ENCODE measurements around the gene RIT1. TPM values are rescaled to one million over a fixed set of nuclear protein-coding genes. Genes with fewer than 3 reads are reported as not detected.

RIT1 gene
- total RNA-seq, 1 donor, result 128 TPM

DNA sequence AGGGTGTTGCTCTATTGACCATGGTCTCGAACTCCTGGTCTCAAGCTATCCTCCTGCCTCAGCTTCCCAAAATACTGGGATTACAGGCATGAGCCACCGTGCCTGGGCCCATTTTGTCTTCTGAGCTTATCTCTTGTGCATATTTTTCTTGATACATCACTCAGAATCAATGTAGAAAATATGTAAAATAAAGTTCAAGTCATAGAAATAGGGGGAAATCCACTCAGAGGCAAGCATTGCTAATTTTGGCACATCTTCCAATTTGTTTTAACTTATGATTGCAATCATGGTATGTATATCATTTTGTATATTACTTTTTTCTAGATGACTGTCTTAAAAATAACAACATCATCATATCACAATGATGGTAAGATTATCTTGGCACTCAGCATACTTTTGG lies 21.6 kb downstream of the RIT1 start:
- H3K4me3 ChIP-seq (ENCODE audit: low read length), result no peak overlapping the region
- no peaks in the 10 kb centered on the region for H3K9me3 ChIP-seq (ENCODE audit: low read depth, low read length)
- H3K4me1 ChIP-seq (ENCODE audit: insufficient read depth, low read length), result peaks cover 14% of the 10 kb centered on the region
- H3K27me3 ChIP-seq (ENCODE audit: insufficient read depth, low read length), result no peaks in the 10 kb centered on the region

DNA sequence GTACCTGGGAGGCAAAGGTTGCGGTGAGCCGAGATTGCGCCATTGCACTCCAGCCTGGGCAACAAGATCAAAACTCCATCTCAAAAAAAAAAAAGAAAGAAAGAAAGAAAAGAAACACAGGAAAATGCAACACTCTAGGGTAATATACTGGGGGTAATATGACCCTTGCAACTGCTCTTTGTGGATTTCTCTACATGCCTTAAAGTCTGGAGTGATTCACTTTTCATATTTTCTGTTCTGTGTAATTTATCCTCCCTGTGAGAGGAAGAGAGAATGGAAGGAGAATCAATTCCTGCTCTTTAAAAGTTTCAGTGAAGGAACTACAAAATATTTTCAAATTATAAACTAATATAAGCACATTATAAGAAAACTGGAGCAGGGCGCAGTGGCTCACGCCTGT lies 22.7 kb downstream of the RIT1 start:
- no peak overlapping the region for H3K4me3 ChIP-seq (ENCODE audit: low read length)
- H3K9me3 ChIP-seq (ENCODE audit: low read depth, low read length), result no peaks in the 10 kb centered on the region
- peaks cover 8% of the 10 kb centered on the region for H3K4me1 ChIP-seq (ENCODE audit: insufficient read depth, low read length)
- no peaks in the 10 kb centered on the region for H3K27me3 ChIP-seq (ENCODE audit: insufficient read depth, low read length)

DNA sequence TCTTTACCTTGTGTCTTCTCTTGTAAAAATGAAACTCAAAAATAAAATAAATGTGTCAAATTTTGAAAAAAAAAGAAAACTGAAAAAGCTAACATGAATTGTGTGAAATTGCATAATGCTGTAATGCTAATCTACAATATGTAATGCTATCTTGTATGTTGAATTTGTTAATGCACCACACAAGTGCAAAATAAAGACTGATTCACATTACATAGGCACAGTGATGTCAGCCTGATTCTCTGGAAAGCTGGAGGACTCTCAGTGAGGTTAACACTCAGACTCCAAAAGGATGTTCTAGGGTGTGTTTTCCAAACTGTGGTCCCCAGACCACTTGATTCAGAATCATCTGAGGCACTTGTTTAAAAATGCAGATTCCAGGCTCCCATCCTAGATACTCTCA lies 26.2 kb downstream of the RIT1 start:
- Histone ChIP-seq H3K27me3 (ENCODE audit: insufficient read depth, low read length) (no peaks in the 10 kb centered on the region), H3K9me3 (ENCODE audit: low read depth, low read length) (no peaks in the 10 kb centered on the region), H3K4me1 (ENCODE audit: insufficient read depth, low read length) (no peaks in the 10 kb centered on the region), H3K4me3 (ENCODE audit: low read length) (no peak overlapping the region)

DNA sequence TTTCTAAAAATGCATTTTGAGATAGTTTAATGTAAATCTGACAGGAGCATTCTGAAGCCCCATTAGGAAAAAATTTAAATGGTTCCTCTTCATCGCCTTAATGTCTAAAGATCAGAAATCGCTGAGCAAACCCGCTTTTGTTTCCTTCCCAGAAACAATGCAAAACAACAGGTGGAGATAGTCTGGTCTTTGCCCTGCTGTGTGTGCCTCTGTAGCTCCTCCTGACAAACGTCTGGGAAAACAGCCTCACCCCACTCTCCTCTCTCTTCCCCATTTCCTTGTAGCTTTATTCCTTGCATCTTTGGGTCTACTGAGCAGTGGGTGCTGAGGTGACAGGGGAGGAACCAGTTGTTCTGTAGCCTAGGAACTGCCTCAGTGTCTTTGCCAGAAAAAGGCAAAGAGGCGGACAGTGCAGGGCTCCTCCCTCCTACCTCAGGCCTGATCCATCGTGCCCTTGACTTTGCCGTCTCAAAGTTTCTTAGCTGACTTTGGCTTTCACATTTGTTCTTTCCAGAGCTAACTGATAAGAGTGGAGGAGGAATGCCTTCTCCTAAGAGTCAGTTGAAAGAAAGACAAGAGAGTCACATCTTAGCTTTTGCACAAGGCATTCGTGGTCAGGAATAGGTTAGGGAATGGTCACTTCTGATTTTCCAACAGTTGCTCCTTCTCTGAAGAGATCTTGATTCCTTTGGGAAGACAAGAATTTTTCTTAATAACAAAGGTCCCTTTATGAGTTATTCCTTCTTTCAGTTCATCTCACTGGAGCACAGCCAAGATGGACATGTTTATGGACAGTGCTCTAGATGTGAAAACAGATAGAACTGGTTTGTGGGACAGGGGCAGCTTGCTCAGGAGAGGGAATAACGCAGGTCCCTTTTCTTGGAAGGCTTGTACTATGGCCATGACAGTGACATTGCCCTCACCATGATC lies 26.9 kb downstream of the RIT1 start:
- H3K27me3 ChIP-seq (ENCODE audit: insufficient read depth, low read length), result no peaks in the 10 kb centered on the region
- no peak overlapping the region for H3K4me3 ChIP-seq (ENCODE audit: low read length)
- no peaks in the 10 kb centered on the region for H3K4me1 ChIP-seq (ENCODE audit: insufficient read depth, low read length)
- H3K9me3 ChIP-seq (ENCODE audit: low read depth, low read length), result no peaks in the 10 kb centered on the region

DNA sequence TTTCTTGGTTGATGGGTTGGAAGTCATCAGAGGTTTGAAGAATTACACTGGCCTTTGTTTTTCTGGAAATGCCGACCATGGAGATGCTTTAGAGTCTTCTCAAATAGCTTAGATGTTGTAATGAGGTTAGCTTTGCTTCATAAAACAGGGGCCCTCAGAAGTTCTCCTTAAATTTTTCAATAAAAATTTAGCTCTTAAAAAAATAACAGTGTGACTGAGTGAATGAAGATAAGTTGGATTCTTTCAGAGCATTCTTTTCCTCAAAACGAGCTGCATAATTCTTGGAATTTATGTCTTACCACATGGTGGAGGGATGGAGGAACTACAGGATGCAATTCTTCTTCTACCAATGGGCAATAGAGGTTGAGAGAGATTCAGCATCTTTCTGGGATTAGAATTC lies 28.4 kb downstream of the RIT1 start:
- Histone ChIP-seq H3K9me3 (ENCODE audit: low read depth, low read length) (no peaks in the 10 kb centered on the region), H3K4me3 (ENCODE audit: low read length) (no peak overlapping the region), H3K27me3 (ENCODE audit: insufficient read depth, low read length) (no peaks in the 10 kb centered on the region), H3K4me1 (ENCODE audit: insufficient read depth, low read length) (no peaks in the 10 kb centered on the region)

DNA sequence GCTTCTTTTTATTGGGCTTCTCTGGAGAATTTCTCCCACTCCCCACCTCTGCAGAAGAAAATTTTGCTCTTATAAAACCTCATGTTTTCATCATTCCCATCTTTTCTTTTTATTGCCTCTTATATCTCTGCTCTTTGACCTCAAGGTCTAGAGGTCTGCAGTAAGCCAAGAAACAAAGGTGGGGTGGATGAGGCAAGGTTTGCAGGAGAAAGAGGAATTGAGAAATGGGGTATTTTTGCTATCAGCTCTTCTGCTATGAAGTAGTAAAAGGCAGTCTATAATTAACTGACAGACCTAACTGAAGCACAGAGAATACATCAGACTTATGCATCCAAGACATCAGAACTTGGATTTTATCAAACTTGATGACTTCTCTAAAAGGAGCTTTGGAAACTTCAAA lies 28.9 kb downstream of the RIT1 start:
- Histone ChIP-seq H3K4me1 (ENCODE audit: insufficient read depth, low read length) (no peaks in the 10 kb centered on the region), H3K9me3 (ENCODE audit: low read depth, low read length) (no peaks in the 10 kb centered on the region), H3K4me3 (ENCODE audit: low read length) (no peak overlapping the region), H3K27me3 (ENCODE audit: insufficient read depth, low read length) (no peaks in the 10 kb centered on the region)

DNA sequence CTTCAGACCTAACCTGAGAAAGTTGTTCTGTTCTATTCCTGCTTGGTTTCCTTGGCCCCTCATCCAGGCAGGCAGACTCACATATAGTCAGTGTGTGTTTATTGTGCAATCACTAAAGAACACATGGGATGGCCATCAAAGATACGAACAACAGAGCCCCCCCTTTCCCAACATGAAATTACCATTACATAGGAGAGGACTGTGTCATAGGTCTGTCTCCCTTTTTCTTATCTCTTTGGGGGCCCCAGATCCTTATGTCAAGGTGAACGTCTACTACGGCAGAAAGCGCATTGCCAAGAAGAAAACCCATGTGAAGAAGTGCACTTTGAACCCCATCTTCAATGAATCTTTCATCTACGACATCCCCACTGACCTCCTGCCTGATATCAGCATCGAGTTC lies 30.2 kb downstream of the RIT1 start:
- Histone ChIP-seq H3K4me3 (ENCODE audit: low read length) (no peak overlapping the region), H3K4me1 (ENCODE audit: insufficient read depth, low read length) (no peaks in the 10 kb centered on the region), H3K27me3 (ENCODE audit: insufficient read depth, low read length) (no peaks in the 10 kb centered on the region), H3K9me3 (ENCODE audit: low read depth, low read length) (no peaks in the 10 kb centered on the region)

DNA sequence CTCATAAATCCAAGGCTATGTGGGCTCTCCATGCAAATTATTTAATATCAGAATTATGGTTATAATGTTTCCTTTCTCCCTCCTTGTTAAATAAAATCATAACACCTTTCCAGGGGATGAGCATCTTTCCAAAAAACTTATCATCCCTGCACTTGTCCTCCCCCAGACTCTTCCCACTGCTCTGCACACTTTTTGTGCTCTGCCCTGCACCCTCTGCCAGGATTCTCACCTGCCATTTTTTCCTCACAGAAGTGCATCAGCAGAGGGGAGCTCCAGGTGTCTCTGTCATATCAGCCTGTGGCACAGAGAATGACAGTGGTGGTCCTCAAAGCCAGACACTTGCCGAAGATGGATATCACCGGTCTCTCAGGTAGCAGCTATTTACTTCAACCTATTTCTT lies 30.9 kb downstream of the RIT1 start:
- no peaks in the 10 kb centered on the region for H3K27me3 ChIP-seq (ENCODE audit: insufficient read depth, low read length)
- H3K9me3 ChIP-seq (ENCODE audit: low read depth, low read length), result no peaks in the 10 kb centered on the region
- no peaks in the 10 kb centered on the region for H3K4me1 ChIP-seq (ENCODE audit: insufficient read depth, low read length)
- H3K4me3 ChIP-seq (ENCODE audit: low read length), result no peak overlapping the region

DNA sequence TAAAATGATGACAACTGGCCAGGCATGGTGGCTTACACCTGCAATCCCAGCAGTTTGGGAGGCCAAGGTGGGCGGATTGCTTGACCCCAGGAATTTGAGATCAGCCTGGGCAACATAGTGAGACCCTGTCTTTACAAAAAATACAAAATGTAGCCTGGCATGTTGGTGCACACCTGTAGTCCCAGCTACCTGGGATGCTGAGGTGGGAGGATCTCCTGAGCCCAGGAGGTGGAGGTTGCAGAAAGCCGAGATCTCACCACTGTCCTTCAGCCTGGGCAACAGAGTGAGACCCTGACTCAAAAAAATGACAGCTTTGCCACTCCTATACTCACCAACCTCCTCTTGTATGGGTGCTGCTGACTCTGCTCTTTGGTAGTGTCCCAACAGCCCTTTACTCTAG lies 33.2 kb downstream of the RIT1 start:
- Histone ChIP-seq H3K27me3 (ENCODE audit: insufficient read depth, low read length) (no peaks in the 10 kb centered on the region), H3K9me3 (ENCODE audit: low read depth, low read length) (no peaks in the 10 kb centered on the region), H3K4me3 (ENCODE audit: low read length) (no peak overlapping the region), H3K4me1 (ENCODE audit: insufficient read depth, low read length) (no peaks in the 10 kb centered on the region)

DNA sequence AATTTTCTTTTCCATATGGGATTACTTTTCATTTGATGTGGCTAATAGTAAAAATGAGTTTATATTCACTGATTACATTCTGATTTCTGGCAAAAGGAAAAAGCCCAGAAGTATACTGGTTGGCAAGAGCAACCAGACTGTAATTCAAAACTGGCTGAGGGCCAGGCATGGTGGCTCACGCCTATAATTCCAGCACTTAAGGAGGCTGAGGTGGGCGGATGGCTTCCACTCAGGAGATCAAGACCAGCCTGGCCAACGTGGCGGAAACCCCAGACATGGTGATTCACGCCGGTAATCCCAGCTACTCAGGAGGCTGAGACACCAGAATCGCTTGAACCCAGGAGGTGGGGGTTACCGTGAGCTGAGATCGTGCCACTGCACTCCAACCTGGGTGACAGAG lies 37.3 kb downstream of the RIT1 start:
- no peaks in the 10 kb centered on the region for H3K4me1 ChIP-seq (ENCODE audit: insufficient read depth, low read length)
- H3K9me3 ChIP-seq (ENCODE audit: low read depth, low read length), result no peaks in the 10 kb centered on the region
- no peaks in the 10 kb centered on the region for H3K27me3 ChIP-seq (ENCODE audit: insufficient read depth, low read length)
- H3K4me3 ChIP-seq (ENCODE audit: low read length), result no peak overlapping the region

DNA sequence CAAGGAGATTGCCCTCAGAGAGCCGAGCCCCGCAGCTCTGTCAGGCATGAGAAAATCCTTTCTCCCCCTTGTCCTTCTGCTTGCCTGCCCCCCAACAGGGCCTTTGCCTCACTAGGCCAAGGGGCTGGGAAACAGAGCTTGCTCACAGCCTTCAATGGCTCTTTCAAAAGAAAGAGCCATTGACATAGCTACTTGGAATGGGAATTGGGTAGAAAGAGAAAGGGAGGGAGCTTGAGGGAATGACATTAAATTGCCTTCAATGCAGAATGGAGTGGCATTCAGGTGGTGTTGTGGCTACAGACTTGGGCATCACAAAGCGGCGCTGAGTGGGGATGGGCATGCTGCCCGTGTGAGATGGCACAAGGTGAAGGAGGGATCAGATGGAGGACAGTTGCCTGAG lies 38.6 kb downstream of the RIT1 start:
- Histone ChIP-seq H3K9me3 (ENCODE audit: low read depth, low read length) (no peaks in the 10 kb centered on the region), H3K4me1 (ENCODE audit: insufficient read depth, low read length) (no peaks in the 10 kb centered on the region), H3K4me3 (ENCODE audit: low read length) (no peak overlapping the region), H3K27me3 (ENCODE audit: insufficient read depth, low read length) (no peaks in the 10 kb centered on the region)

DNA sequence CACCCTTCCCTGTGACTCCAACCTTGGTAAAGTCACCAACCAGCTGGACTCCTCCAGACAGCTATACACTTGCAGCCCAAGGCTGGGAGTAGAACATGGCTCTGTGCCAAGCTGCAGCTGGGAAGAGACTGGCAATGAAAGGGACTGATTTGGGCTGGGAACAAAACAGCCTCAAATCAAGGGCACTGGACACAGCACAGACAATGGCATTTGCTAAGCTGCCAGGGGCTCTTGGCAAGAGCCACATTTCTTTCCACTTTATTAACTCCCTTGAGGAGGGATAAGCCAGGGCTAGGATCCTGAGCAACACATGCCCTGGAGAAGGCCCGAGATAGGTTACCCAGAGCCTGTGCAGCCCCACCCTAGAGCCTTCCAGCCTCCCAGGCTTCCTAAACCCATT lies 39.8 kb downstream of the RIT1 start:
- Histone ChIP-seq H3K4me1 (ENCODE audit: insufficient read depth, low read length) (no peaks in the 10 kb centered on the region), H3K27me3 (ENCODE audit: insufficient read depth, low read length) (no peaks in the 10 kb centered on the region), H3K9me3 (ENCODE audit: low read depth, low read length) (no peaks in the 10 kb centered on the region), H3K4me3 (ENCODE audit: low read length) (no peak overlapping the region)

DNA sequence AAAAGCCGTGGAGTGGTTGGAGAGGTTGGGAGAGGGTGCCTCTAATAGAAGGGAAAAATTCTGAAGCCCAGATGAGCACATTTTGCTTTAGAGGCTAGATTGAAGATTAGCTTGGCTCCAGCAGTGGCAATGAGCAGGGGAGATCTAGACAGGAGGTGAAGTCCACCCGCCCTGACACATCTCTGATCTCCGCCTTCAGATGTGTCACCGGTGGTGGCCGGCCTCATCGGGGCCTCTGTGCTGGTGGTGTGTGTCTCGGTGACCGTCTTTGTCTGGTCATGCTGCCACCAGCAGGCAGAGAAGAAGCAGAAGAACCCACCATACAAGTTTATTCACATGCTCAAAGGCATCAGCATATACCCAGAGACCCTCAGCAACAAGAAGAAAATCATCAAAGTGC lies 43.4 kb downstream of the RIT1 start:
- no peaks in the 10 kb centered on the region for H3K9me3 ChIP-seq (ENCODE audit: low read depth, low read length)

DNA sequence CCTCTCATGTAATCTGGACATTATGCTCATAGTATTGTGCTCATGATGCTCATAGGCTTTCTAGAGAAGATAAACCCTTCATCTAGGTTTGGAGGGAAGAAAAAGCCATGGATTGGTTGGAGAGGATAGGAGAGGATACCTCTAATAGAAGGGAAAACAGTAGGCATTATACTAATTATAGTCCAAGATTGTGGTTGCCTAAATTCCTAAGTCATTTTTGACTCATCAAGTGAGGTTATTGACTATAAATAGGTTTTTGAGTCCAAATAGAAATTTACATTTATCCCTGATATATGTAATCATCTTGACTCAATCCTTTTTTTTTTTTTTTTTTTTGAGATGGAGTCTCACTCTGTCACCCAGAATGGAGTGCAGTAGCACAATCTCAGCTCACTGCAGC lies 46.8 kb downstream of the RIT1 start:
- Histone ChIP-seq H3K27me3 (ENCODE audit: insufficient read depth, low read length) (no peaks in the 10 kb centered on the region), H3K4me1 (ENCODE audit: insufficient read depth, low read length) (peaks cover 16% of the 10 kb centered on the region), H3K4me3 (ENCODE audit: low read length) (no peak overlapping the region), H3K9me3 (ENCODE audit: low read depth, low read length) (no peaks in the 10 kb centered on the region)

More for the DNA sequence above, 43.4 kb downstream of the RIT1 start:
- no peaks in the 10 kb centered on the region for H3K4me1 ChIP-seq (ENCODE audit: insufficient read depth, low read length)
- no peak overlapping the region for H3K4me3 ChIP-seq (ENCODE audit: low read length)
- no peaks in the 10 kb centered on the region for H3K27me3 ChIP-seq (ENCODE audit: insufficient read depth, low read length)

DNA sequence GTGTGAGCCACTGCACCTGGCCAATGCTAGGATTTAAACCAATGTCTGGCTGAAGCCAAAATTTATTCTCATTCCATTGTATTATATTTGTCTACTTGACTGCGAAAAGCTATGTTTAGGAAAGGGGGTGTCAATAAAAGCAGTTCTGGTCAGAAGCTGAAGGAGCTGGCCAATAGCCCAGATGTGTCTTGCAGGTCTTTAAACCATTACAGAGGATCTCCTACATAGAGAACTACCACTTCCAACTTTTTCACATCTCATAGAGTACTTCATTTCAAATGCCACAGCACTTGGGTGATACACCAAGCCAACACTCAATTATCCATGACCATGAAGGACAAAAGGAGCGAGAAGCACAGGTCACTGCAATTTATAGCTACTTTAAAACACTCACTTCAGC lies 49.3 kb downstream of the RIT1 start:
- Histone ChIP-seq H3K4me3 (ENCODE audit: low read length) (no peak overlapping the region), H3K27me3 (ENCODE audit: insufficient read depth, low read length) (no peaks in the 10 kb centered on the region), H3K4me1 (ENCODE audit: insufficient read depth, low read length) (peaks cover 35% of the 10 kb centered on the region), H3K9me3 (ENCODE audit: low read depth, low read length) (no peaks in the 10 kb centered on the region)

DNA sequence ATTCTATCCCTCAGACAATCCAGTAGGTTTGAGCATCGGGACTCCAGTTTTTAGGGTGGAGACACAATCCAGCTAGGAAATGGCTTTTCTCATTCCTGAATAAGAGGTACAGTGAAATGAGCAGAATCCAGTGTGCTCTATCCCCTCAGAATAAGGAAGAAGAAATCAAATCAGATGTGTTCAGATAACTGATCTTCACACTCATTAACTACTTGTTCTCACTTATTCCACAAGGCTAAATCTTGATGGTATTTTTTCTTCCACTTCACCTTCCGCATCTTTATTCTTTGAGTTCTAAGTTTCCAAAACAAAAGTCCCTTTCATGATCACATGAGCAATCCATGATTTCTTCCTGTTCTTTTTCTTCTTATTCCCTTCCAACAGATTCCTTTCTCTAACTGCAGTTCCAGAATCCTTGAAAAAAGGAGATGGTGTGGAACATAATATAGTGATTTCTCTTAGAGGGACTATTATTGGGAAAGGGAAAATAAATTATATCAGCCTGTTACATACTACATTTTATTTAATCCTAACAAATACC lies 50.1 kb downstream of the RIT1 start:
- no peaks in the 10 kb centered on the region for H3K27me3 ChIP-seq (ENCODE audit: insufficient read depth, low read length)
- H3K9me3 ChIP-seq (ENCODE audit: low read depth, low read length), result no peaks in the 10 kb centered on the region
- no peak overlapping the region for H3K4me3 ChIP-seq (ENCODE audit: low read length)
- H3K4me1 ChIP-seq (ENCODE audit: insufficient read depth, low read length), result peaks cover 43% of the 10 kb centered on the region
